HEK293T (cell line): ENCODE measurements around the gene ANO10.

ENCODE experiments used
- CTCF ChIA-PET: fragments of 350-600 bp; formaldehyde crosslinking; extraction: SDS; loops from one replicate; lab custom pipeline; 2021; ENCODE audit warnings: antibody characterized with exemption, inconsistent platforms; lab: Yijun Ruan, JAX
- POLR2A ChIA-PET: fragments of 350-600 bp; formaldehyde crosslinking; extraction: SDS; loops from one replicate; lab custom pipeline; 2020; ENCODE audit warnings: antibody characterized with exemption, inconsistent platforms; lab: Yijun Ruan, JAX
- DNase-seq: peaks from one replicate; pipeline ENCODE4 v3.0.0; 2012; ENCODE audit warnings: mixed read lengths; ENCODE audit errors: extremely low spot score
- ARNT ChIP-seq: fragments of 450-650 bp; IDR thresholded peaks from 2 replicates; pipeline ENCODE4 v1.6.1; 2017; ENCODE audit warnings: mild to moderate bottlenecking
- BHLHE40 ChIP-seq: fragments of 450-650 bp; IDR thresholded peaks from 2 replicates; pipeline ENCODE4 v1.6.1; 2016; ENCODE audit warnings: mild to moderate bottlenecking, moderate library complexity, borderline replicate concordance
- CTBP1 ChIP-seq: fragments of 450-650 bp; IDR thresholded peaks from 2 replicates; pipeline ENCODE4 v1.6.1; 2016; ENCODE audit warnings: borderline replicate concordance
- ELF4 ChIP-seq: fragments of 450-650 bp; IDR thresholded peaks from 2 replicates; pipeline ENCODE4 v1.6.1; 2017; ENCODE audit warnings: antibody characterized with exemption
- FOXA1 ChIP-seq: fragments of 450-650 bp; IDR thresholded peaks from 2 replicates; pipeline ENCODE4 v1.6.1; 2016; ENCODE audit warnings: mild to moderate bottlenecking
- FOXK2 ChIP-seq: fragments of 450-650 bp; IDR thresholded peaks from 2 replicates; pipeline ENCODE4 v1.6.1; 2016; ENCODE audit warnings: mild to moderate bottlenecking
- FOXM1 ChIP-seq: fragments of 450-650 bp; IDR thresholded peaks from 2 replicates; pipeline ENCODE4 v1.6.1; 2017; ENCODE audit warnings: mild to moderate bottlenecking, borderline replicate concordance
- HDGF ChIP-seq: fragments of 450-650 bp; IDR thresholded peaks from 2 replicates; pipeline ENCODE4 v1.6.1; 2017; ENCODE audit warnings: antibody characterized with exemption, borderline replicate concordance
- L3MBTL2 ChIP-seq: fragments of 450-650 bp; conservative IDR thresholded peaks from 2 replicates; pipeline ENCODE4 v1.6.1; 2016; ENCODE audit warnings: mild to moderate bottlenecking
- LEF1 ChIP-seq: fragments of 450-650 bp; IDR thresholded peaks from 2 replicates; pipeline ENCODE4 v1.6.1; 2017; ENCODE audit warnings: mild to moderate bottlenecking, borderline replicate concordance
- NFRKB ChIP-seq: fragments of 450-650 bp; IDR thresholded peaks from 2 replicates; pipeline ENCODE4 v1.6.1; 2016; ENCODE audit warnings: mild to moderate bottlenecking, moderate library complexity
- SP1 ChIP-seq: fragments of 450-650 bp; IDR thresholded peaks from 2 replicates; pipeline ENCODE4 v1.6.1; 2017
- SUZ12 ChIP-seq: fragments of 450-650 bp; IDR thresholded peaks from 2 replicates; pipeline ENCODE4 v1.6.1; 2016; ENCODE audit warnings: mild to moderate bottlenecking
- TARDBP ChIP-seq: fragments of 450-650 bp; IDR thresholded peaks from 2 replicates; pipeline ENCODE4 v1.6.1; 2016
- ZNF384 ChIP-seq: fragments of 450-650 bp; IDR thresholded peaks from 2 replicates; pipeline ENCODE4 v1.6.1; 2016
- TF ChIP-seq, protein P1 (sequence below): fragments of 450-650 bp; IDR thresholded peaks from 2 replicates; pipeline ENCODE4 v1.6.1; 2016

Gene ANO10

DNA sequence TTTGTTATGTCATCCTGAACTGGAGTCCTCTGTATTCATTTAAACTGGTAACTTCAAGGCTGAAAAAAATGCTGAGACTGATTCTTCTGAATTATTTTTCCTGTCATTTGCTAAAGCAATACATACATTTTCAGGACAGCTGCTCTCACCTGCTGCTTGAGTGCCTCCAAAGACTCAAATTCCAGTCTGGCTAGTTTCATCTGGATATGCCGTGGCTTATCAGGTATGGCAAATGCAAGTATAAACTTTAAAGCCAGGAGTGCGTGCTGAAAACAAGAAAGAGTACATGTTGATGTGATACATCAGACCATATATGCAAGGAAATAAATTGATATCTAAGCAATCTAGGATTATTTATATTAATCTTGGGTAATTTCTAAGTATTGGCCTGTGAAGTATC is 189.3 kb downstream of the ANO10 start:
- TF ChIP-seq NFRKB (no peak), CTBP1 (no peak), ARNT (no peak), FOXA1 (no peak), L3MBTL2 (no peak)
- TF ChIP-seq, protein P1, sequence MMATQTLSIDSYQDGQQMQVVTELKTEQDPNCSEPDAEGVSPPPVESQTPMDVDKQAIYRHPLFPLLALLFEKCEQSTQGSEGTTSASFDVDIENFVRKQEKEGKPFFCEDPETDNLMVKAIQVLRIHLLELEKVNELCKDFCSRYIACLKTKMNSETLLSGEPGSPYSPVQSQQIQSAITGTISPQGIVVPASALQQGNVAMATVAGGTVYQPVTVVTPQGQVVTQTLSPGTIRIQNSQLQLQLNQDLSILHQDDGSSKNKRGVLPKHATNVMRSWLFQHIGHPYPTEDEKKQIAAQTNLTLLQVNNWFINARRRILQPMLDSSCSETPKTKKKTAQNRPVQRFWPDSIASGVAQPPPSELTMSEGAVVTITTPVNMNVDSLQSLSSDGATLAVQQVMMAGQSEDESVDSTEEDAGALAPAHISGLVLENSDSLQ: no peak
- ChIA-PET POLR2A (no interaction called here), CTCF (no interaction called here)
- no peak for DNase-seq

DNA sequence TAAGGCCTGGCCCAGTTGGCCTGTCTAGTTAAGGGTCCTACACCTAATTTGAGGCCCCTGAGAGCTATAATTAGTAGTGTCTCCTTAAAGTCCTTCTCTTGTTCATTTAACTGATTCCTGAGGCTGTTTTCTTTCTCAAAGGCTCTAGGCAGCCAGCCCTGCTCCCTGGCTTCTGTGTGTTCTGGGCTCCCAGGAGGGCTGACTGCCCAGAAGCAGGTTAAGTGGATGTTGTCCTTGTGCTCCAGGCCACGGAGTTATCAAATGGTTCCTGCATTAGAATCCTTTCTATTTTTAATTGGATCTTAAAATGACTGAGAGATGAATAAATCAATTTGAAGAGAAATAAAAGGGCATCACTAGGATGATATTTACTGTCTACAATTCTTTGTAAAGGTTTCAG is 195.4 kb downstream of the ANO10 start:
- no peak for TF ChIP-seq BHLHE40
- no peak for TF ChIP-seq CTBP1
- TF ChIP-seq L3MBTL2: no peak
- no peak for TF ChIP-seq TARDBP
- no peak for TF ChIP-seq SUZ12
- TF ChIP-seq FOXM1: no peak
- no peak for TF ChIP-seq ZNF384
- no peak for TF ChIP-seq FOXK2
- TF ChIP-seq, protein P1: no peak
- TF ChIP-seq SP1: no peak
- TF ChIP-seq NFRKB: no peak
- no peak for TF ChIP-seq FOXA1
- no peak for TF ChIP-seq ARNT
- no peak for TF ChIP-seq HDGF
- no peak for TF ChIP-seq LEF1
- TF ChIP-seq ELF4: no peak
- POLR2A ChIA-PET: no interaction called here
- CTCF ChIA-PET: no interaction called here
- no peak for DNase-seq

DNA sequence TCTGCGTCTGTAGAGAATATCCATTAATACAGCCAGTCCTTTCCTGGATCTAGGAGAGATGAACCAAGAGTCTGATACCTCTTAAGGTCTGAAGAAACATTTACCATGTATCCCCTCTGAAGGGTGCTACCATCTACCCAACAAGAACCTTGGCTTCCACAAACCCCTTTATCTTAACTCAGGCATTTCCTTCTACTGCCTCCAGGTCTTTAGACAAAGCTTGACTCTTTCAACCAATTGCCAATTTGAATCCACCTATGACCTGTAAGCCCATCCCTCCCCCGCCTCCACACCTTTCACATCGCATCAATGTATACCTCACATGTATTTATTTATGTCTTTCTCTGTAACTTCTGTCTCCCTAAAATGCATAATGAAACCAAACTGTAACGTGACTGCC is 196.0 kb downstream of the ANO10 start:
- ChIA-PET CTCF (no interaction called here), POLR2A (no interaction called here)
- no peak for TF ChIP-seq FOXK2
- no peak for TF ChIP-seq SUZ12
- no peak for TF ChIP-seq NFRKB
- TF ChIP-seq FOXM1: no peak
- TF ChIP-seq ZNF384: no peak
- TF ChIP-seq CTBP1: no peak
- TF ChIP-seq LEF1: no peak
- DNase-seq: no peak

DNA sequence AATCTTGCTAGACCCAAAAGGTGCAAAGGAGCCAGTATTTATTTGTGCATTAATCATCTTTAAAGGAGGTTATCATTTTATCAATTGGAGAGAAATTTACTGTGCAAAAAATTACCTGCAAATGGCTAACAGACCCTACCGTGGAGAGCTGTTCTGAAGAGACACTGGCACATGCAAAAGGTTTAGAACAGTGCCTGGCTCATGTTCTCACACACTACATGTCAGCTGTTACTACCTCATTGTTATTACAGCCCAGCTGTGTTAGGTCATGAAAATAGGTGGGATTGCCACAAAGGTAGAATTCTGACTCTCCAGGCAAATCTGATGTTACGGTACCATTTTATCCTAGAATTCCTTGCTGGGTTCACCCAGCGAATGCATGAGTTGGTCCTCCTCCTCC is 198.2 kb downstream of the ANO10 start:
- CTCF ChIA-PET: no interaction called here
- DNase-seq: no peak
- no peak for TF ChIP-seq SP1
- no peak for TF ChIP-seq SUZ12
- no peak for TF ChIP-seq ARNT
- TF ChIP-seq ELF4: no peak
- no peak for TF ChIP-seq HDGF
- no peak for TF ChIP-seq TARDBP
- POLR2A ChIA-PET: no interaction called here

DNA sequence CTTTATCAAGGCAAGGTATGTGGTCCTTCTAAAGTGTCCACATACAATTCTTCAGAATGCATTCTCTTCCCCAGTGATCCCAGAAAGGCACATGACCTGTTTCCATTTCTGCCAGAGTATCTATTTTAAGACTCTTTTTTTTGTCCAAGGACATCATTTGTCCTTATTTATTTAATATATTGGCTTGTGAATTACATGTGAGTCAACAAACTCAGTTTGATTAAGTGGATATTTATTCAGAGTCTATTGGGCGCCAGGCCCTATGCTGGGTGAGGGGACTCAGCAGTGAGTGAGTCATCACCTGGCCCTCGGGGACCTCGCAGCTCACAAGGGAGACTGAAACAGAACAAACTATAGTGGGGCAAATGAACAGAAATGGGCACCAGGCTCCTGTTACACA is 198.7 kb downstream of the ANO10 start:
- POLR2A ChIA-PET: no interaction called here
- no peak for DNase-seq
- TF ChIP-seq ZNF384 (no peak), NFRKB (no peak), TARDBP (no peak), LEF1 (no peak), FOXA1 (no peak), ARNT (no peak), L3MBTL2 (no peak), SP1 (no peak)
- CTCF ChIA-PET: no interaction called here

DNA sequence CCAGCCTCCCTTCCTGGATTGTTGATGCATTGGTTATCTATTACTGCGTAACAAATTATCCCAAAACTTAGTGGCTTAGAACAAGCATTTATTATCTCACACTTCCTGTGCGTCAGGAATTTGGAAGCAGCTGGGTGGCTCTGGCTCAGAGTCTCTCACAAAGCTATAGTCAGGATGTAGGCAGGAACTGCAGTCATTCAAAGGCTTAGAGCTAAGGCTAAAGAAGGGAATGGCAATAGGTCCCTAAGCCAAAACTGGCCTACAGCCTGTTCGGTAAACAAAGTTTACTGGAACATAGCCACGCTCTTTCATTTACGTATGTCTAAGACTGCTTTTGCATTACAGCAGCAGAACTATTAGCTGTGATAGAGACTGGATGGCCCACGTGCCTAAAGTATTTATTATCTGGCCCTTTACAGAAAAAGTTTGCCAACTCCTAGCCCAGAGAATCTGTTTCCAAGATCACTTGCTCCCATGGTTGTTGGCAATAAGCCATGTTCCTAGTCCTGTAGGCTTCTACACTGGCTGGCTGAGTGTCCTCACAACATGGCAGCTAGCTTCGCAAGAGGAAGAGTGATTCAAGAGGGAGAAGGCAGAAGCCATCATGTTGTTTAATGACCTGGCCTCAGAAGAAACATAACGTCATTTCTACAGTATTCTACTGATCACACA is 203.1 kb downstream of the ANO10 start:
- ChIA-PET CTCF (no interaction called here), POLR2A (no interaction called here)
- TF ChIP-seq FOXK2 (no peak), ARNT (no peak), LEF1 (no peak), BHLHE40 (no peak), TARDBP (no peak), SUZ12 (no peak), NFRKB (no peak), SP1 (no peak), CTBP1 (no peak), FOXM1 (no peak), HDGF (no peak), FOXA1 (no peak), L3MBTL2 (no peak), ZNF384 (no peak), ELF4 (no peak)
- TF ChIP-seq, protein P1: no peak
- DNase-seq: no peak

DNA sequence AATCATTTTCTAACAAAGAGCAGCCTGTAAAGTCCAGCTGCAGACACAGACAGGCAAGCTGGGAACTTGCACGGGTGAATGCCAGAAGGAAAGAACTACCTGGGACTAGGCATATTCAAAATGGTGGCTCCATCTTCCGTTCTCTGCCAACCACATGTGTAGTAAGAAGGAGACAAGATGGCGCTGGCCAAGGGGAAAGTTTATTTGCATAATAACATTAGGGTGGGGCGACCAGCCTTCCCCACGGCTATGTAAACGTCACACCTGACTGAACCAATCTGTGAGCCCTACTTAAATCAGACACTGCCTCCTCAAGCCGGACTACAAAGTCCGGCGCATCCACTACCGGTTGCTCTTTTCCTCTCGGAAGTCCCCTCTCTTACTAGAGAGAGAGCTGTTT is 204.7 kb downstream of the ANO10 start:
- no peak for TF ChIP-seq FOXA1
- TF ChIP-seq HDGF: no peak
- no peak for TF ChIP-seq ELF4
- TF ChIP-seq SUZ12: no peak
- no peak for TF ChIP-seq CTBP1
- TF ChIP-seq BHLHE40: no peak
- no peak for TF ChIP-seq L3MBTL2
- TF ChIP-seq FOXK2: no peak
- TF ChIP-seq ARNT: no peak
- TF ChIP-seq SP1: no peak
- no peak for TF ChIP-seq FOXM1
- no peak for TF ChIP-seq LEF1
- no peak for TF ChIP-seq ZNF384
- no peak for TF ChIP-seq TARDBP
- TF ChIP-seq, protein P1: no peak
- TF ChIP-seq NFRKB: no peak
- POLR2A ChIA-PET: no interaction called here
- no peak for DNase-seq
- CTCF ChIA-PET: no interaction called here
